Activated CD4-positive, alpha-beta memory T cell treated with anti-CD3 and anti-CD28 coated beads for 36 hours (primary cell): ENCODE measurements around the gene SLC18A2. TPM values are rescaled to one million over a fixed set of nuclear protein-coding genes. Genes with fewer than 3 reads are reported as not detected.

ENCODE experiments used
- CTCF ChIA-PET: fragments of 350-600 bp; sonication (Branson Sonifier 250); formaldehyde crosslinking; loops from one replicate; lab custom pipeline; 2021; ENCODE audit warnings: antibody characterized with exemption, inconsistent platforms; lab: Charles Lee
- POLR2A ChIA-PET: fragments of 350-600 bp; sonication (Branson Sonifier 250); formaldehyde crosslinking; loops from one replicate; lab custom pipeline; 2021; ENCODE audit warnings: antibody characterized with exemption; lab: Charles Lee
- DNase-seq: peaks from one replicate; pipeline ENCODE4 v3.0.0-alpha.2; 2020
- H3K27ac Mint-ChIP-seq: one replicate; pipeline ENCODE4 v1.8.0; 2021; ENCODE audit warnings: mixed read lengths
- H3K27me3 Mint-ChIP-seq: one replicate; pipeline ENCODE4 v1.8.0; 2021; ENCODE audit warnings: mixed read lengths
- H3K36me3 Mint-ChIP-seq: one replicate; pipeline ENCODE4 v1.8.0; 2021; ENCODE audit warnings: mixed read lengths
- H3K4me1 Mint-ChIP-seq: one replicate; pipeline ENCODE4 v1.8.0; 2021; ENCODE audit warnings: low read depth, mixed read lengths
- H3K4me3 Mint-ChIP-seq: one replicate; pipeline ENCODE4 v1.8.0; 2021; ENCODE audit warnings: mild to moderate bottlenecking, mixed read lengths
- H3K9me3 Mint-ChIP-seq: one replicate; pipeline ENCODE4 v1.8.0; 2021; ENCODE audit warnings: mixed read lengths
- intact Hi-C: fragments of 100-400 bp; cut with micrococcal nuclease; formaldehyde crosslinking; loops from one replicate; pipeline ENCODE4 v1.15.1; 2023
- total RNA-seq, 2 experiments: library from RNA; stranded (reverse); gene quantifications; one replicate each; pipeline ENCODE4 v1.2.3, GENCODE V29; 2021

The SLC18A2 gene
- total RNA-seq, result not detected

DNA sequence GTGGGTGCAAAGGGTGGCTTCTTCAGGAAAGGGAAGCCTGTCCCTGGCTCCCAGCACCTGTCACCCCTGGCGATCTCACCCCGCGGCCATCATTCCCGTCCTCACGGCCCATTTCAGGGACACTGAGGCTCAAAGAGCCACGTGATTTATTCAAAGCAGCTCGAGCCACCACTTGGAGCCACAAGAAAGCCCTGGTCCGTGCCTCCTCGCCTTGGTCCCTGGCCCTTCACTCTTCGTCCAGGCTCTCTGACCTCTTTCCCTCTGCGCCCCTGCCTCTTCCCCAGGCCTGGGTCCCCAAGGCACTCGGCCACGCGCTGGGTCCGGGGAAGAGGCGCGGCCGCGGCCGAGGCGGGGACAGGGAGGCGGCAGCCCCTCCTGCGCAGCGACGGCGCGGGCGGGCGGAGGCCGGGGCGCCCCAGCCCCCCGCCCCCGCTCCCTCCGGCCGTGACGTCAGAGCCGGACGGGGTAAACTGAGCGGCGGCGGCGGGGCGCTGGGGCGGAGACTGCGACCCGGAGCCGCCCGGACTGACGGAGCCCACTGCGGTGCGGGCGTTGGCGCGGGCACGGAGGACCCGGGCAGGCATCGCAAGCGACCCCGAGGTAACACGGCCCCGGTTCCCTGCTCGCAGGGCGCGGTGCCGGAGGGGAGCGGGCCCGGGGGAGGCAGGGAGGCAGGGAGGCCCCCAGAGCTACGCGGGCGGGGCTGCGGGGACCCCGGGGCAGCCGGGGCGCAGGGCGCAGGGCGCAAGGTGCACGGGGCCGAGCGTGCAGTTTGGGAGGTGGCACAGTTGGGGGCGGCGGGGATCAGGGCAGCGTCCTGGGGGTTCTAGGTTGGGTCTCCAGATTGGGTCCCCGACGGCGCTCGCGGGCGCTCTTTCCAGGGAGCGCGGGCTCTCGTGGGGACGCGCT lies at the start of gene SLC18A2:
SLC18A2 (plus strand) TSS at position 494 of the 909 bp plus-strand sequence. CDS start 580 bp downstream, outside the sequence.
- no peaks in the 10 kb centered on the region for H3K36me3 Mint-ChIP-seq
- intact Hi-C loops, result no loop called here
- ChIA-PET CTCF (no interaction called here), POLR2A (no interaction called here)
- DNase-seq, result no peak
- H3K27me3 Mint-ChIP-seq, result peaks cover 37% of the 10 kb centered on the region
- H3K4me1 Mint-ChIP-seq, result peaks cover 3% of the 10 kb centered on the region
- H3K4me3 Mint-ChIP-seq, result no peak within 1 kb of the TSS
- H3K27ac Mint-ChIP-seq, result no peak within 1 kb of the TSS
- H3K9me3 Mint-ChIP-seq, result no peaks in the 10 kb centered on the region

GRCh38 chr10:117197189-117197588 lies 43.7 kb upstream of the SLC18A2 start, which contains the start of gene KCNK18:
TSS of gene KCNK18 (plus strand) at chr10:117197489. CDS start at chr10:117197489, 0 bp downstream.
- Mint-ChIP-seq H3K4me3 (no peak within 1 kb of the TSS), H3K9me3 (peaks cover 4% of the 10 kb centered on the region), H3K36me3 (no peaks in the 10 kb centered on the region), H3K27ac (no peak within 1 kb of the TSS), H3K27me3 (peaks cover 5% of the 10 kb centered on the region), H3K4me1 (no peaks in the 10 kb centered on the region)
- ChIA-PET CTCF (interaction anchor here (0.6 kb wide), 1 partner anchor 20 kb away, joined by 3 read pairs; no protein-coding TSS in a partner anchor), POLR2A (no interaction called here)
- intact Hi-C loops, result no loop called here
- DNase-seq, result no peak

DNA sequence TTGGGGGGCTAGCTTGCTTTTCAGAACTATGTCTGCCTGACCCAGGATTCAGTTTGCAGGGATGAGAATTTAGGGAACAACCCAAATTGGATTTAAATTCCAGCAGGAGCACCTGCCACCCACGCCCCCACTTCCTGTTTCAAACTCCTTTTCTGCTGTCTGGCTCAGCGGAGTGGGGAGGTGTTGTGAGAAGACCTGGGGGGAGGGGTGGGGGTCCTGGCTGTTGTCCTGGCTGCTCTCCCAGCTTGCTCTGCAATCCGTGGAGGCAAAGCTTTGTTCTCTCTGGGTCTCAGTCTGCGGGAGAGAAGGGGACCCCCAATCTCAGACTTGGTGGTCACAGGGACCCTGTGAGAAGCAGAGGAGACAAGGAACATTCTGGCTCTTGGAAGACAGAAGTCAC lies 42.8 kb upstream of the SLC18A2 start:
- Mint-ChIP-seq H3K36me3 (no peaks in the 10 kb centered on the region), H3K27ac (no peak overlapping the region), H3K27me3 (peaks cover 5% of the 10 kb centered on the region), H3K9me3 (peaks cover 4% of the 10 kb centered on the region), H3K4me3 (no peak overlapping the region), H3K4me1 (no peaks in the 10 kb centered on the region)
- POLR2A ChIA-PET, result no interaction called here
- CTCF ChIA-PET, result no interaction called here
- DNase-seq, result no peak
- intact Hi-C loops, result no loop called here

GRCh38 chr10:117201826-117202225 lies 39.1 kb upstream of the SLC18A2 start:
- peaks cover 2% of the 10 kb centered on the region for H3K9me3 Mint-ChIP-seq
- intact Hi-C loops, result no loop called here
- H3K4me3 Mint-ChIP-seq, result no peak overlapping the region
- H3K27me3 Mint-ChIP-seq, result peaks cover 10% of the 10 kb centered on the region
- ChIA-PET CTCF (interaction anchor here (0.9 to 4.9 kb wide), 2 partner anchors 15 to 405 kb away, joined by 3 to 32 read pairs; no protein-coding TSS in a partner anchor), POLR2A (no interaction called here)
- H3K27ac Mint-ChIP-seq, result no peak overlapping the region
- H3K4me1 Mint-ChIP-seq, result no peaks in the 10 kb centered on the region
- DNase-seq, result no peak
- no peaks in the 10 kb centered on the region for H3K36me3 Mint-ChIP-seq

- Mint-ChIP-seq H3K4me1 (no peaks in the 10 kb centered on the region), H3K9me3 (peaks cover 2% of the 10 kb centered on the region), H3K27ac (no peak overlapping the region), H3K36me3 (no peaks in the 10 kb centered on the region), H3K4me3 (no peak overlapping the region), H3K27me3 (peaks cover 19% of the 10 kb centered on the region)
- DNase-seq, result no peak
- ChIA-PET POLR2A (no interaction called here), CTCF (interaction anchor here (4.9 kb wide), 1 partner anchor 12 kb away, joined by 32 read pairs; no protein-coding TSS in a partner anchor)
- intact Hi-C loops, result no loop called here
Measured at GRCh38 chr10:117204316-117204715, 36.6 kb upstream of the SLC18A2 start.

DNA sequence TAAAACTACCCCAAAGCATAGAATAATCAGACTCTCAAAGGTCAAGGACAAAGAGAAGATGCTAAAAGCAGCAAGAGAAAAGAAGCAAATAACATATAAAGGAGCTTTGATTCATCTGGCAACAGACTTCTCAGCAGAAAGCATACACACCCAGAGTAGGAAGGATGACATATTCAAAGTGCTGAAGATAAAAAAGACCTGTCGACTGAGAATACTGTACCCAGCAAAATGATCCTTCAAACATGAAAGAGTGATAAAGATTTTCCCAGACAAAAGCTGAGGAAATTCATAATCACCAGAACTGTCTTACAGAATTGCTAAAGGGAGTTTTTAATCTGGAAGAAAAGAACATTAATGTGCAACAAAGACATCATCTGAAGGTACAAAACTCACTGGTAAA lies 28.7 kb upstream of the SLC18A2 start:
- CTCF ChIA-PET, result interaction anchor here (1.1 kb wide), 1 partner anchor 230 kb away, joined by 3 read pairs; no protein-coding TSS in a partner anchor
- H3K4me1 Mint-ChIP-seq, result peaks cover 4% of the 10 kb centered on the region

GRCh38 chr10:117214401-117214800 lies 26.5 kb upstream of the SLC18A2 start:
- no peak overlapping the region for H3K27ac Mint-ChIP-seq
- no peak overlapping the region for H3K4me3 Mint-ChIP-seq
- H3K36me3 Mint-ChIP-seq, result peaks cover 3% of the 10 kb centered on the region
- no peak for DNase-seq
- CTCF ChIA-PET, result no interaction called here
- H3K9me3 Mint-ChIP-seq, result peaks cover 22% of the 10 kb centered on the region
- intact Hi-C loops, result loop anchor here (10.0 kb wide), 1 partner anchor 1030 kb away; no protein-coding TSS in a partner anchor
- POLR2A ChIA-PET, result no interaction called here
- peaks cover 9% of the 10 kb centered on the region for H3K4me1 Mint-ChIP-seq
- peaks cover 44% of the 10 kb centered on the region for H3K27me3 Mint-ChIP-seq

More for the DNA sequence above, 28.7 kb upstream of the SLC18A2 start:
- POLR2A ChIA-PET, result no interaction called here
- no peak for DNase-seq
- H3K36me3 Mint-ChIP-seq, result peaks cover 3% of the 10 kb centered on the region
- H3K27me3 Mint-ChIP-seq, result peaks cover 44% of the 10 kb centered on the region
- intact Hi-C loops, result loop anchor here (10.0 kb wide), 1 partner anchor 1033 kb away; no protein-coding TSS in a partner anchor
- H3K27ac Mint-ChIP-seq, result no peak overlapping the region
- H3K9me3 Mint-ChIP-seq, result peaks cover 22% of the 10 kb centered on the region
- H3K4me3 Mint-ChIP-seq, result no peak overlapping the region

- CTCF ChIA-PET, result interaction anchor here (3.2 to 4.8 kb wide), 2 partner anchors 13 to 104 kb away, joined by 32 to 135 read pairs; no protein-coding TSS in a partner anchor
- no peak overlapping the region for H3K4me3 Mint-ChIP-seq
- no peak for DNase-seq
- H3K4me1 Mint-ChIP-seq, result peaks cover 9% of the 10 kb centered on the region
- H3K36me3 Mint-ChIP-seq, result peaks cover 3% of the 10 kb centered on the region
- H3K27ac Mint-ChIP-seq, result no peak overlapping the region
- H3K27me3 Mint-ChIP-seq, result peaks cover 38% of the 10 kb centered on the region
- POLR2A ChIA-PET, result no interaction called here
- intact Hi-C loops, result loop anchor here (5.0 to 10.0 kb wide), 2 partner anchors 227 to 1030 kb away; no protein-coding TSS in a partner anchor
- peaks cover 22% of the 10 kb centered on the region for H3K9me3 Mint-ChIP-seq
Measured at GRCh38 chr10:117215079-117215478, 25.8 kb upstream of the SLC18A2 start.

- peaks cover 3% of the 10 kb centered on the region for H3K36me3 Mint-ChIP-seq
- ChIA-PET POLR2A (no interaction called here), CTCF (interaction anchor here (0.5 to 4.8 kb wide), 62 partner anchors 8 to 1127 kb away, joined by 3 to 135 read pairs (median 5); no protein-coding TSS in a partner anchor)
- no peak overlapping the region for H3K4me3 Mint-ChIP-seq
- H3K9me3 Mint-ChIP-seq, result peaks cover 19% of the 10 kb centered on the region
- intact Hi-C loops, result loop anchor here (5.0 to 10.0 kb wide), 2 partner anchors 226 to 1029 kb away; no protein-coding TSS in a partner anchor
- no peak for DNase-seq
- H3K27ac Mint-ChIP-seq, result no peak overlapping the region
- H3K4me1 Mint-ChIP-seq, result peaks cover 9% of the 10 kb centered on the region
- H3K27me3 Mint-ChIP-seq, result peaks cover 30% of the 10 kb centered on the region
Measured at GRCh38 chr10:117216028-117216427, 24.9 kb upstream of the SLC18A2 start.

- POLR2A ChIA-PET, result no interaction called here
- Mint-ChIP-seq H3K36me3 (no peaks in the 10 kb centered on the region), H3K4me3 (peak overlapping the region; percentile 63), H3K27me3 (peaks cover 27% of the 10 kb centered on the region), H3K9me3 (peaks cover 13% of the 10 kb centered on the region), H3K4me1 (peaks cover 9% of the 10 kb centered on the region), H3K27ac (no peak overlapping the region)
- intact Hi-C loops, result loop anchor here (1.0 to 10.0 kb wide), 3 partner anchors 104 to 1028 kb away; no protein-coding TSS in a partner anchor
- CTCF ChIA-PET, result interaction anchor here (0.5 to 4.8 kb wide), 73 partner anchors 9 to 1242 kb away, joined by 3 to 135 read pairs (median 4); no protein-coding TSS in a partner anchor
- DNase-seq, result peak; percentile 72
Measured at GRCh38 chr10:117216611-117217195, 24.2 kb upstream of the SLC18A2 start.

- DNase-seq, result peak; percentile 20
- Mint-ChIP-seq H3K4me1 (peaks cover 9% of the 10 kb centered on the region), H3K36me3 (no peaks in the 10 kb centered on the region), H3K27ac (no peak overlapping the region), H3K9me3 (peaks cover 7% of the 10 kb centered on the region), H3K4me3 (peak overlapping the region; percentile 63), H3K27me3 (peaks cover 27% of the 10 kb centered on the region)
- CTCF ChIA-PET, result interaction anchor here (0.7 to 4.8 kb wide), 61 partner anchors 9 to 1241 kb away, joined by 3 to 135 read pairs (median 5); partner anchors contain the start of gene KCNK18
- intact Hi-C loops, result loop anchor here (1.0 to 10.0 kb wide), 3 partner anchors 103 to 1028 kb away; no protein-coding TSS in a partner anchor
- POLR2A ChIA-PET, result no interaction called here
Measured at GRCh38 chr10:117217196-117217761, 23.6 kb upstream of the SLC18A2 start.
